SJCRH30 (cell line): ENCODE results near the gene NCKIPSD. TPM values are rescaled to one million over a fixed set of nuclear protein-coding genes. Genes with fewer than 3 reads are reported as not detected.

ENCODE experiments used
- DNase-seq, 2 experiments: peaks; one replicate each; pipeline ENCODE4 v3.0.0-alpha.2; 2015 to 2020
- H3K27ac ChIP-seq: fragments of 250-450 bp; sonication (Bioruptor Pico); 2 replicates; pipeline ENCODE4 v1.5.1; 2020; ENCODE audit warnings: mild to moderate bottlenecking, moderate library complexity
- H3K27me3 ChIP-seq: fragments of 250-450 bp; sonication (Bioruptor Pico); 2 replicates; pipeline ENCODE4 v1.5.1; 2020; ENCODE audit warnings: mild to moderate bottlenecking, moderate library complexity
- H3K36me3 ChIP-seq: fragments of 250-450 bp; sonication (Bioruptor Pico); 2 replicates; pipeline ENCODE4 v1.5.1; 2020; ENCODE audit warnings: mild to moderate bottlenecking, moderate library complexity
- H3K4me1 ChIP-seq: fragments of 250-450 bp; sonication (Bioruptor Pico); 2 replicates; pipeline ENCODE4 v1.5.1; 2020; ENCODE audit warnings: mild to moderate bottlenecking, moderate library complexity
- H3K4me3 ChIP-seq: fragments of 250-450 bp; sonication (Bioruptor Pico); 2 replicates; pipeline ENCODE4 v1.5.1; 2020; ENCODE audit warnings: mild to moderate bottlenecking, moderate library complexity
- H3K9me3 ChIP-seq: fragments of 250-450 bp; sonication (Bioruptor Pico); replicated peaks from 2 replicates; pipeline ENCODE4 v1.5.1; 2020; ENCODE audit warnings: mild to moderate bottlenecking, moderate library complexity
- total RNA-seq: library from RNA; depleted of rRNA; stranded (reverse); fragments of >200 nt; shearing (Covaris generic); gene quantifications from 2 replicates; pipeline ENCODE4 v1.2.3, GENCODE V29; 2014; rRNA removed

NCKIPSD gene
- total RNA-seq, 1 experiment from 2014 or later: 13.7 TPM

DNA sequence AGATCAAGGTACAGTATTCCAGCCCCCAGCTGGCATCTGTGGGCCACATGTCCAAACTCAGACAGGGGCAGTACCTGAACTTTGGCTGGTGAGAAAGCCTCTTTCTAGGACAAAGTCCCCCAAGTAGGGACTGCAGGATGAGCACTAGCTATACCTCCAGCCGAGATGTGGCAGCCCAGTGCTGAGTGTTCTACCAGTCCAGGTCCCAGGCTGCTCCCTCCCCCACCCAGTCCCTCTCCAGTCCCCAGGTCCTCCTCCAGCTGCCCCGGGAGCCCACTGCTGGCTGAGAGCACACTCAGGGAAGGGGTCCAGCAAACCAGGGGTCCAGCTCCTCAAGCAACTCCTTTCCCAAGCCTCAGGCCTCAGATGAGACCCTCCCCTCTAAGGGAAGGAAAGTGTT is 52.0 kb downstream of the NCKIPSD start:
- no peaks in the 10 kb centered on the region for H3K9me3 ChIP-seq
- H3K4me3 ChIP-seq: no peak overlapping the region
- H3K36me3 ChIP-seq: peaks cover 2% of the 10 kb centered on the region; the same call in 1 of the 2 replicates
- no peak for DNase-seq
- H3K27ac ChIP-seq: no peak overlapping the region
- H3K4me1 ChIP-seq: 0 out of 2 replicates have a peak, but pooled peaks cover 9% of the 10 kb centered on the region
- no peaks in the 10 kb centered on the region for H3K27me3 ChIP-seq

DNA sequence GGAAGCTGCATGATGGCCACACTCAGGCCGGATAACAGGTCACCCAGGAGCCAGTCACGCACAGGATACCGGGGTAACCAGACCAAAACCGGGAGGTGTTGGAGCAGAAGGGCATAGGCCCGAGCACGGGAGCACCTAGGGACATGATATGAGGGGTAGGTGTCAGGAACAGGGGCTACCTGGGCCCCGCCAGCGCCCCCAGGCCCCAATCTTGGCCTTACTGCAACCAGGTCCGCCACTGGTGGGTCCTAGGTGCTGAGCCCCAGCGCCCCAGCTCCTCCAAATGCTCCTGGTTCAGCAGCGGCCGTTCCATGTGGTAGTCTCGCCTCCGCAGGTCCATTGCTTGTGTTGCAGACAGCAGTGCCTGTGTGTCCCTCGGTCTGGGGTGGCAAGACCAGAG is 52.5 kb downstream of the NCKIPSD start:
- 0 out of 2 replicates have a peak, but pooled peaks cover 9% of the 10 kb centered on the region for H3K4me1 ChIP-seq
- H3K36me3 ChIP-seq: peaks cover 2% of the 10 kb centered on the region; the same call in 1 of the 2 replicates
- no peak overlapping the region for H3K4me3 ChIP-seq
- H3K27ac ChIP-seq: no peak overlapping the region
- H3K27me3 ChIP-seq: no peaks in the 10 kb centered on the region
- DNase-seq: no peak
- no peaks in the 10 kb centered on the region for H3K9me3 ChIP-seq

DNA sequence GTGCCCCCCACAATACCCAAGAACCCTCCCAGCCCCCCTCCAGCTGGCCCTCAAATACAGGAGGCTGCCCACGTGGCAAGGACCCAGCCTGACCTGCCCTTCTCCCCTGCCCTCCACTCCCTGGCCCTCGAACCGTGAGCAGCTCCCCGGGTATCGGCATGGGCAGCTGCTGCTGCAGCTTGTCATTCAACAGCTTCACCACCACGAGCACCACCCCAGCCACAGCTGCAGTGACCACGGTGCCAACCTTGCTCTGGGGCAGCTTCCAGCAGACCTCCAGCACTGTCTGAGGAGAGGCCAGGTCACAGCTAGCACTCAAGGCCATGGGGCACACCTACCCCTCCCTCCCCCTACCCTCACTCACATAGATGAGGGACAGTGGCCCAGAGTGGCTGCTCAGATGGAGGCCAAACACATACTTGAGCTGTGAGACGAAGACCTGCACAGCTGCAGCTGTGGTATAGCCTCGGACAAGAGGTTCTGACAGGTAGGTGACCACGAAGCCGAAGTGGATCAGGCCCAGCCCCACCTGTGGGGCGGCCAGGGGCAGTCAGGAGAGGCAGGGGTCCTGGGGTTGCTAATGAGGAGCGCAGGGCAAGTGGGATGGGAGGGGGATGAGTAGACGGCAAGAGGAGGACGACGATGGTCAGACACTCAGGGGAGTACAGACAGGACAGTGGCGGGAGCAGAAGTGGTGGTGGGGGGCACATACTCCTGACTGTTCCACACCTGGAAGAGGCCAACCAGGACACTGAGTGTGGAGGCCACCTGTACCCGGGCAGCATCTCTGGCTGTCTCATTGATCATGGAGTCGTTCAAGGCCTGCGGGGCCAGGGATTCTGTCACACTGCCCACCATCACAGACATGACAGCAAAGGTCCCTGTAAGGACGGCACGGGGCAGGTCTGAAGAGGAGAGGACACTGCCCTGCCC is 53.9 kb downstream of the NCKIPSD start:
- H3K4me3 ChIP-seq: no peak overlapping the region
- DNase-seq: no peak

DNA sequence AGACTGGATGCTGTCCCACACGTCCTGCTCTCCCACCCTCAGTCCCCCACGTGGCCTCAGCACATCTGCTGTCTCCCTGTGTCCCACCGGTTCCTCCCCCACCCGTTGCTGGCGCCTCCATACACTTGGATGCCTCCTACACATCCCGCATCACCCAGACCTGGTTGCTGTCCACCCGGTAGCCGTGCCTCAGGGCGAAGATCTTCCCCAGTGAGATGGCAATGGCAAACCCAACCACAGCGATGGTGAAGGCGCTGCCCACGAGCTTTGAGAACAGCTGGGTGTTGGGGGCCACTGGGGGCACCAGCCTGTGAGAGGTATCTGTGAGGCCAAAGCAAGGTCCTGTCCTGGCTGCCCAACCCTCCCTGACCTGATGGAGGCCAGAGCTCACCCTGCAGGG is 54.9 kb downstream of the NCKIPSD start:
- H3K4me1 ChIP-seq: no peaks in the 10 kb centered on the region
- H3K4me3 ChIP-seq: no peak overlapping the region
- no peaks in the 10 kb centered on the region for H3K9me3 ChIP-seq
- no peaks in the 10 kb centered on the region for H3K27me3 ChIP-seq
- DNase-seq: no peak
- no peak overlapping the region for H3K27ac ChIP-seq
- peaks cover 4% of the 10 kb centered on the region for H3K36me3 ChIP-seq

More for the DNA sequence above, 53.9 kb downstream of the NCKIPSD start:
- Histone ChIP-seq H3K9me3 (no peaks in the 10 kb centered on the region), H3K36me3 (peaks cover 4% of the 10 kb centered on the region), H3K27ac (no peak overlapping the region), H3K4me1 (0 out of 2 replicates have a peak, but pooled peaks cover 6% of the 10 kb centered on the region), H3K27me3 (no peaks in the 10 kb centered on the region)

DNA sequence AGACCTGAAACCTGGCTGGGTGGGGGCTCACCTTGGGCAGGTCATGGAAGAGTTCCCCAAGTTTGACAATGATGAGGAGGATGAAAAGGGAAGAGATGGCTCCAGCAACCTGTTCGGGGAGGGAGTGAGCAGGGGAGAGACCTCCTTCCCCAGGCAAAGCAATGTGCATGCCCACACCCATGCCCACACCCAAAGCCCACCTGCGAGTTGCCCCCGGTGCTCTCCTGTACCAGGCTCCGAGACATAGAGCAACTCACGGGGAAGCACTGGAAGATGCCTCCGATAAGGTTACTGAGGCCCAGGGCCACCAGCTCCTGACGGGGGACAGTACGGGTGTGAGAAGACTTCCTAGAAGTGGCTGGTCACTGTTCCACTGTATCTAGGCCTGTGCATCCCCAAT is 55.3 kb downstream of the NCKIPSD start:
- Histone ChIP-seq H3K36me3 (peaks cover 4% of the 10 kb centered on the region), H3K4me1 (no peaks in the 10 kb centered on the region), H3K27ac (no peak overlapping the region), H3K27me3 (no peaks in the 10 kb centered on the region), H3K4me3 (no peak overlapping the region), H3K9me3 (no peaks in the 10 kb centered on the region)
- DNase-seq: no peak

DNA sequence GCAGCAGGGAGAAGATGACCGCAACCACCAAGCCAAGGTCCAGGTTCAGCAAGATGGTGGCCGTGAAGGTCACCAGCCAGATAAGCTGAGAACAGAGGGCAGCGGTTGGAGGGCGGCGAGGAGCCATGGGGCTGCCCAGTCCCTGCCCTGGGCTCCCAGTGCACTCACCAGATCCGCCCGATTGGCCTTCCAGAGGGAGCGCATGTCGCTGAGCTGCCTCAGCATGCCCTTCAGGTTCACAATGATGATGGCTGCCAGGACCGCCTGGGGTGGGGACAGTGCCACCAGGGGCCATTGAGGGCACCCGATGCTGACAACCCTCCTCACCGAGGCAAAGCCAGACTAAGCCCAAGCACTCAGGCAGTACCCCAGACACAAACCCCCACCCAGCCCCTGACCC is 55.8 kb downstream of the NCKIPSD start:
- Histone ChIP-seq H3K27ac (no peak overlapping the region), H3K36me3 (peaks cover 4% of the 10 kb centered on the region), H3K9me3 (no peaks in the 10 kb centered on the region), H3K27me3 (no peaks in the 10 kb centered on the region), H3K4me1 (no peaks in the 10 kb centered on the region), H3K4me3 (no peak overlapping the region)
- no peak for DNase-seq

DNA sequence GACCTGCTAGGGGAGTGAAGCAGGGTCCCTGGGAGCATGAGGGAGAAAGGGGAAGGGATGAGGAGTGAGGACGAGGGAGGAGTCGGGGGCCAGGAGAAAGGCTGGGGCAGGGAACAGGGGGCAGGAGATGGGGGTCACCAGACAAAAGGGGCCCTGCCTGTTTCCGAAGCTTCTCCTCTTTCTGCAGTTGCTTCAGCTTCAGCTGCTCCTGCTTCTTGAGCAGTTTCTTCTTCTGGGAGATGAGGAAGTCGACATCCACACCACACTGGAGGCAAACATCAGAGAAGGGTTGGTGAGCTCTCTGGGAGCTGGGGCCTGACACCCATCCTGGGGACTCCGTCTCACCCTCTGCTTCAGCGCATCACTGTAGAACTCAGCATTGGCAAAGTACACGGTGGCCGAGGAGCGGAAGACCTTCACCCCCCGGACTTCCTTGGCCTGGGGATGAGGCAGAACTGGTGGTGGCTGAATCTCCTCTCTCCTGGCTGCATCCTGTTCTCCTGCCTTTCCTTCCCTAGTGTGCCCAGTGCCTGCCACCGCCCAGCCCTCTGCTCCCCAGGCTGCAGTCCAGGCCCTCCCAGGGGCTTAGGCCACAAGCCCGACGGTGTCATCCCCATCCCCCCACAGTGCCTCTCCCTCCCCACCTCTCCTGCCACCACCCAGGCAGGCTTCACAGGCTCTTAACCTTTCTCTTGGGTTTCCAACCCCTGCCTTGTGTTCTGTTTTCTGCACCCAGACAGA is 57.3 kb downstream of the NCKIPSD start:
- Histone ChIP-seq H3K4me3 (no peak overlapping the region), H3K27ac (no peak overlapping the region), H3K4me1 (no peaks in the 10 kb centered on the region), H3K9me3 (no peaks in the 10 kb centered on the region), H3K36me3 (peaks cover 4% of the 10 kb centered on the region), H3K27me3 (no peaks in the 10 kb centered on the region)
- no peak for DNase-seq

DNA sequence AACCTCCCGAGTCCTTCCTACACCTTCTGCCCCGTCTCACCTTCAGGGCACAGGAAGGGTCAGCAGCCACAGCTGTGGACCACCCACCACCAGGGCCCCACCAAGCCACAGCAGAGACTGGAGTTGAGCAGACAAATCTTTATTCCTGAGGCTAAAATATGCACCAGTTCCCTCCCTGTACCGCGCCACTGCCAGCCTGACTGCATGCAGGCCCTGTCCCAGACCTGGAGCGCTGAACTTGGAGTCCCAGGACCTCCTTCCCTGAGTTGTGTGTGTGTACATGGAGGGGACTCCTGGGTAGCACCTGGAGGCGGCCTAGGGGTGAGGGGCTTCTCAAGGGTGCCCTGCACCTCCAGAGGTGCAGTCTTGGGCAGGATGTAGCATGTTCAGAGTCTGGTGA is 60.1 kb downstream of the NCKIPSD start:
- H3K4me1 ChIP-seq: no peaks in the 10 kb centered on the region
- DNase-seq: no peak
- H3K36me3 ChIP-seq: peaks cover 2% of the 10 kb centered on the region
- H3K4me3 ChIP-seq: no peak overlapping the region
- no peaks in the 10 kb centered on the region for H3K9me3 ChIP-seq
- no peak overlapping the region for H3K27ac ChIP-seq
- H3K27me3 ChIP-seq: no peaks in the 10 kb centered on the region

DNA sequence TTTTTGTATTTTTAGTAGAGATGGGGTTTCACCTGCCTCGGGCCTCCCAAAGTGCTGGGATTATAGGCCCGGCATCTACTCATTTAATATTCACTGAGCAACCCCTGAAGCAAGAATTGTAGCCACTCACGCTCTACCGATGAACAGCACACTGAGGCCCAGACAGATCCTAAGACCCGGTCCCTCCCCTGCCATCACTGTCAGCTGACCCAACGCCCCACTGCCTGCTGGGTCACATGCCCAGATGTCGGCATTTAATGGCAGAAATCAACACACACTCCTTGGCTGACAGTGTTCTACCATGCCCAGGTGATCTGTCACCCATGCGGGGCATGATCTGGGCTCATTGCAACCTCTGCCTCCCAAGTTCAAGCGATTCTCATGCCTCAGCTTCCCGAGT is 60.9 kb downstream of the NCKIPSD start:
- Histone ChIP-seq H3K27me3 (no peaks in the 10 kb centered on the region), H3K4me3 (no peak overlapping the region), H3K9me3 (no peaks in the 10 kb centered on the region), H3K36me3 (peaks cover 2% of the 10 kb centered on the region), H3K4me1 (no peaks in the 10 kb centered on the region), H3K27ac (no peak overlapping the region)
- no peak for DNase-seq

DNA sequence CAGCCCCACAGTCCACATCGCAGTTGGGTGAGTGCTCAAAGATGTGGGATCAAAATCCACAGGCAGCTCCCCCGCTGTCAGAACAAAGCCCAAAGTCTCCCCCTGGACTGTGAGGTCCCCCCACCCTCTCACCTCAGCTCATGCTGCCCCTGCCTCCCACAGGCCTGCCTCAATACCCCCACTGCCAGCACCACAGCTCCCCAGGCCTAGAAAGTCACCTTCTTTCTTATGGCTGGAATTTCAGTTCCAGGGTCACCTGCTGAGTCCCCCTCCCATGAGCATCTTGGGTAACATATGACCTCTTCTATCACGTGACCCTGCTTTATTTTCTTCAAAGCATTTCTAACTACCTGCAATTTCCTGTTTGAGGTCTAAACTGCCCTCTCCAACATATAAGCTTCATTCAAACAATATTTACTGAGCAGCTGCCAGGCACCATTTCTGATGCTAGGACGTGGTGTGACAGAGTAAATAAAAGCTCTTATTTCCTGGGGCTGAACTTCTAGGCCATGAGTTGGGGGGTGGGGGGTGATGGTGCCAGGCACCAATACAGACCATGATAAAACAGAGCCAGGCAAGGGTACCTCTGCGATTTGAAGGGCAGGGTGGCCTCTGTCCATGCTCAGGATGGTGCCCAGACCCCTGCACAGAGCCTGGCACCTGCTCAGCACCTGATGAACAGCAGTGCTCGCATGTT is 61.7 kb downstream of the NCKIPSD start:
- Histone ChIP-seq H3K9me3 (no peaks in the 10 kb centered on the region), H3K36me3 (peaks cover 2% of the 10 kb centered on the region), H3K27me3 (no peaks in the 10 kb centered on the region), H3K4me1 (no peaks in the 10 kb centered on the region), H3K27ac (no peak overlapping the region), H3K4me3 (no peak overlapping the region)
- no peak for DNase-seq

Other genes with a start within 250 kb of the NCKIPSD start
- gene CCDC51, start 245.8 kb downstream of the NCKIPSD start, total RNA-seq: 11.3 and 12.0 TPM in 2 replicates
- gene TMA7, start 245.7 kb downstream of the NCKIPSD start, total RNA-seq: 491 and 498 TPM in 2 replicates
- gene ATRIP, start 239.2 kb downstream of the NCKIPSD start, total RNA-seq: 12.4 and 12.8 TPM in 2 replicates
- 74.9 and 78.1 TPM in 2 replicates for gene SHISA5, start 181.7 kb downstream of the NCKIPSD start, total RNA-seq
- 8.0 and 8.3 TPM in 2 replicates for gene PFKFB4, start 129.1 kb downstream of the NCKIPSD start, total RNA-seq
- 0.14 TPM in 1 of 2 replicates, not detected in the other for gene UCN2, start 122.1 kb downstream of the NCKIPSD start, total RNA-seq
- 1.5 and 2.0 TPM in 2 replicates for gene COL7A1, start 90.6 kb downstream of the NCKIPSD start, total RNA-seq
- 137 and 162 TPM in 2 replicates for gene UQCRC1, start 76.3 kb downstream of the NCKIPSD start, total RNA-seq
- gene TMEM89, start 64.1 kb downstream of the NCKIPSD start, total RNA-seq: not detected in 2 replicates
- 14.8 and 18.9 TPM in 2 replicates for gene SLC26A6, start 50.5 kb downstream of the NCKIPSD start, total RNA-seq
- 1.1 and 1.7 TPM in 2 replicates for gene CELSR3, start 23.0 kb downstream of the NCKIPSD start, total RNA-seq
- gene IP6K2, start 31.3 kb upstream of the NCKIPSD start, total RNA-seq: 61.2 and 67.3 TPM in 2 replicates
- gene PRKAR2A, start 162.0 kb upstream of the NCKIPSD start, total RNA-seq: 45.0 and 46.5 TPM in 2 replicates
- gene SLC25A20, start 213.0 kb upstream of the NCKIPSD start, total RNA-seq: 6.8 and 7.0 TPM in 2 replicates
- gene ARIH2, start 232.9 kb upstream of the NCKIPSD start, total RNA-seq: 86.5 and 100 TPM in 2 replicates